Fibroblast of lung (primary cell): ENCODE results near the gene NECAP2.
"Not testable (repeated sequence)": the region's sequence is repeated elsewhere in the genome, so short reads cannot be mapped to it uniquely, and the experiment has no call there.

Source experiments
- EZH2 ChIP-seq: IDR thresholded peaks from 2 replicates; pipeline ENCODE4 v1.5.1; 2012; ENCODE audit warnings: low read length, control low read depth, mild to moderate bottlenecking; ENCODE audit errors: missing control alignments
- TF ChIP-seq, protein P1 (sequence below), 2 donors: IDR thresholded peaks in 1 of 2; conservative IDR thresholded peaks in 1 of 2; 1 replicate in 1 of 2; 2 replicates in 1 of 2; pipeline ENCODE4 v1.5.1; 2011 to 2012; ENCODE audit warnings: low read length in 2 of 2, control low read depth in 1 of 2, inconsistent platforms in 1 of 2, low read depth in 1 of 2, mild to moderate bottlenecking in 1 of 2

DNA sequence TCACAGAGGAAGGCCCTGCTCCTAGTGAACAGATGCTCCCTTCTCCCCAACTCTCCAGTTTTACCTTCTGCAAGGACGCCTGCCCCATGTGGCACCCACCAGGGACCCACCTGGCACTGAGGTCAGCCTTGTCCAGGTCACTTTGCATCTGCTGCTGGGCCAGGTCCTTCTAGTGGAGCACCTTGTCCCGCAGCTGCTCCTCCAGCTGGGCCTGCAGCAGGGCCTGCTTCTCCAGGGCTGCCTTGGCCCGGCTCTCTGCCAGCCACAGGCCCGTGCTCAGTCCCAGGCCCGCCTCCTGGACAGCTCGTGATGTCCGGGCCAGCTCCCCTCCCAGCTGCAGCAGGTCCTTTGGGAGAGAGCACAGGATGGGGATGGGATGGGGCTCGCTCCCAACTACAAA is 45.8 kb downstream of the NECAP2 start:
- TF ChIP-seq, protein P1, sequence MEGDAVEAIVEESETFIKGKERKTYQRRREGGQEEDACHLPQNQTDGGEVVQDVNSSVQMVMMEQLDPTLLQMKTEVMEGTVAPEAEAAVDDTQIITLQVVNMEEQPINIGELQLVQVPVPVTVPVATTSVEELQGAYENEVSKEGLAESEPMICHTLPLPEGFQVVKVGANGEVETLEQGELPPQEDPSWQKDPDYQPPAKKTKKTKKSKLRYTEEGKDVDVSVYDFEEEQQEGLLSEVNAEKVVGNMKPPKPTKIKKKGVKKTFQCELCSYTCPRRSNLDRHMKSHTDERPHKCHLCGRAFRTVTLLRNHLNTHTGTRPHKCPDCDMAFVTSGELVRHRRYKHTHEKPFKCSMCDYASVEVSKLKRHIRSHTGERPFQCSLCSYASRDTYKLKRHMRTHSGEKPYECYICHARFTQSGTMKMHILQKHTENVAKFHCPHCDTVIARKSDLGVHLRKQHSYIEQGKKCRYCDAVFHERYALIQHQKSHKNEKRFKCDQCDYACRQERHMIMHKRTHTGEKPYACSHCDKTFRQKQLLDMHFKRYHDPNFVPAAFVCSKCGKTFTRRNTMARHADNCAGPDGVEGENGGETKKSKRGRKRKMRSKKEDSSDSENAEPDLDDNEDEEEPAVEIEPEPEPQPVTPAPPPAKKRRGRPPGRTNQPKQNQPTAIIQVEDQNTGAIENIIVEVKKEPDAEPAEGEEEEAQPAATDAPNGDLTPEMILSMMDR (conservative IDR thresholded peaks at IDR 0.05 in 1 of 2, IDR thresholded peaks at IDR 0.05 in 1 of 2; ENCODE audit: low read depth in 1 of 2, low read length in 2 of 2), result not testable (repeated sequence)
- not testable (repeated sequence) for TF ChIP-seq EZH2
